NCI-H226 (cell line): ENCODE data around the gene ZNF563.

Source experiments
- DNase-seq: peaks from one replicate; pipeline ENCODE4 v3.0.0-alpha.2; 2015

ZNF563 gene

GRCh38 chr19:12294249-12295158, 38.9 kb downstream of the ZNF563 start, which contains the start of gene ZNF44:
Gene ZNF44, minus strand, starts transcription at chr19:12294883. Its CDS starts 189 bp downstream, at chr19:12294694.
- peak; percentile 92 for DNase-seq

GRCh38 chr19:12293777-12294248, 39.6 kb downstream of the ZNF563 start:
- DNase-seq, result peak; percentile 56

- no peak for DNase-seq
Observed at GRCh38 chr19:12289790-12290065, 43.7 kb downstream of the ZNF563 start.

GRCh38 chr19:12287958-12288500, 45.4 kb downstream of the ZNF563 start:
- DNase-seq, result no peak

- DNase-seq, result no peak
Observed at GRCh38 chr19:12284631-12285030, 48.8 kb downstream of the ZNF563 start.

- DNase-seq, result no peak
Observed at GRCh38 chr19:12284226-12284625, 49.2 kb downstream of the ZNF563 start.

- no peak for DNase-seq
Observed at GRCh38 chr19:12278713-12279112, 54.7 kb downstream of the ZNF563 start.

GRCh38 chr19:12272980-12273901, 60.2 kb downstream of the ZNF563 start:
- DNase-seq, result no peak

- DNase-seq, result no peak
Observed at GRCh38 chr19:12272386-12272785, 61.0 kb downstream of the ZNF563 start.

GRCh38 chr19:12270854-12271253, 62.6 kb downstream of the ZNF563 start:
- no peak for DNase-seq
